K562 (cell line): ENCODE data around the gene NRSN2. TPM values are rescaled to one million over a fixed set of nuclear protein-coding genes. Genes with fewer than 3 reads are reported as not detected.

Experiments used
- ARID2 ChIP-seq: fragments of 450-650 bp; IDR thresholded peaks from 2 replicates; pipeline ENCODE4 v1.6.1; 2017; ENCODE audit warnings: antibody characterized with exemption, mild to moderate bottlenecking
- CAMTA2 ChIP-seq: fragments of 250-450 bp; sonication (Bioruptor Pico); conservative IDR thresholded peaks from 2 replicates; pipeline ENCODE4 v1.5.1; 2022
- CTCFL ChIP-seq: IDR thresholded peaks from 2 replicates; pipeline ENCODE4 v1.6.1; 2011; ENCODE audit warnings: borderline replicate concordance, low read depth, mild to moderate bottlenecking, moderate library complexity, low read length; ENCODE audit not compliant: insufficient read depth, poor library complexity, severe bottlenecking
- DACH1 ChIP-seq: fragments of 450-650 bp; IDR thresholded peaks from 2 replicates; pipeline ENCODE4 v1.6.1; 2018; ENCODE audit not compliant: partially characterized antibody
- ETV5 ChIP-seq: sonication (generic); formaldehyde crosslinking; IDR thresholded peaks from 2 replicates; pipeline ENCODE4 v1.4.0; 2020; ENCODE audit warnings: low read depth, mild to moderate bottlenecking, missing genetic modification reagents
- HDAC1 ChIP-seq, 2 experiments: fragments of 450-650 bp; IDR thresholded peaks; 2 replicates each; pipeline ENCODE4 v1.6.1; 2016 to 2017; ENCODE audit warnings: inconsistent platforms in 1 of 2, mild to moderate bottlenecking in 1 of 2, moderate library complexity in 1 of 2
- HMGXB4 ChIP-seq: sonication (generic); formaldehyde crosslinking; IDR thresholded peaks from 2 replicates; pipeline ENCODE4 v1.8.1; 2023; ENCODE audit warnings: mild to moderate bottlenecking, missing genetic modification reagents
- ID3 ChIP-seq, 2 experiments: fragments of 250-450 bp in 1 of 2; fragments of 450-650 bp in 1 of 2; sonication (Bioruptor Pico) in 1 of 2; IDR thresholded peaks; 2 replicates each; pipeline versions ENCODE4 v1.6.1 to v1.8.0; 2016 to 2021; ENCODE audit warnings: mild to moderate bottlenecking in 2 of 2, moderate library complexity in 2 of 2, missing compliant biosample characterization in 1 of 2, missing genetic modification characterization in 1 of 2
- MAZ ChIP-seq, 2 experiments: fragments of 450-650 bp in 1 of 2; sonication (generic) in 1 of 2; formaldehyde crosslinking; IDR thresholded peaks in 1 of 2; conservative IDR thresholded peaks in 1 of 2; 2 replicates each; pipeline versions ENCODE4 v1.4.0 to v1.5.0; 2020; ENCODE audit warnings: mild to moderate bottlenecking in 1 of 2, missing genetic modification reagents in 1 of 2
- RBM39 ChIP-seq: fragments of 200-400 bp; formaldehyde crosslinking; optimal IDR thresholded peaks from 2 replicates; pipeline ENCODE3; 2018; ENCODE audit warnings: low read depth, low read length
- SMARCA4 ChIP-seq: fragments of 450-650 bp; IDR thresholded peaks from 2 replicates; pipeline ENCODE4 v1.6.1; 2016
- TGIF2 ChIP-seq: sonication (generic); formaldehyde crosslinking; IDR thresholded peaks from 2 replicates; pipeline ENCODE4 v1.8.1; 2022; ENCODE audit warnings: mild to moderate bottlenecking, missing genetic modification reagents, moderate library complexity
- ZBTB1 ChIP-seq: sonication (generic); formaldehyde crosslinking; IDR thresholded peaks from 2 replicates; pipeline ENCODE4 v1.8.1; 2023; ENCODE audit warnings: missing genetic modification reagents, low read depth, mild to moderate bottlenecking, borderline replicate concordance
- ZBTB11 ChIP-seq, 3 experiments: fragments of 200-800 bp in 1 of 3; fragments of 250-450 bp in 1 of 3; fragments of 450-650 bp in 1 of 3; sonication (Bioruptor Pico) in 1 of 3; sonication (Bioruptor generic) in 1 of 3; formaldehyde crosslinking in 1 of 3; IDR thresholded peaks; 2 replicates each; pipeline versions ENCODE4 v1.6.1 to v1.8.0; 2016 to 2022; ENCODE audit warnings: mild to moderate bottlenecking in 2 of 3, missing genetic modification characterization in 2 of 3, missing compliant biosample characterization in 1 of 3, moderate library complexity in 1 of 3
- ZBTB8A ChIP-seq: fragments of 450-650 bp; IDR thresholded peaks from 2 replicates; pipeline ENCODE4 v1.6.1; 2018; ENCODE audit warnings: mild to moderate bottlenecking, moderate library complexity; ENCODE audit not compliant: partially characterized antibody
- ZFP36 ChIP-seq: fragments of 150-350 bp; IDR thresholded peaks from 2 replicates; pipeline ENCODE4 v1.6.1; 2018; ENCODE audit warnings: low read length, low read depth; ENCODE audit not compliant: partially characterized antibody
- ZNF121 ChIP-seq: sonication (generic); formaldehyde crosslinking; conservative IDR thresholded peaks from 2 replicates; pipeline ENCODE4 v1.8.0; 2022; ENCODE audit warnings: missing genetic modification reagents
- ZNF707 ChIP-seq: fragments of 250-450 bp; sonication (Bioruptor Pico); conservative IDR thresholded peaks from 2 replicates; pipeline ENCODE4 v1.8.0; 2022; ENCODE audit warnings: inconsistent platforms, mild to moderate bottlenecking, moderate library complexity
- polyA plus RNA-seq, 8 experiments: library from polyadenylated mRNA; depleted of rRNA in 4 of 8; stranded (reverse) in 5 of 8; unstranded in 3 of 8; fragments of >200 nt; fragmentation: Nextera tagmentation in 2 of 8; fragmentation: Illumina TruSeq in 1 of 8; extraction: Ambion mirVana in 2 of 8; extraction: Trizol in 1 of 8; gene quantifications; 2 replicates each; pipeline versions ENCODE4 v1.2.1 to v1.2.3, GENCODE V29; 2011 to 2014; ENCODE audit warnings: inconsistent platforms in 1 of 8, missing spikeins in 1 of 8
- total RNA-seq, 7 experiments: library from RNA; depleted of rRNA in 6 of 7; stranded (reverse); fragments of >200 nt in 6 of 7; fragmentation: Illumina TruSeq in 2 of 7; extraction: Trizol in 2 of 7; gene quantifications; 2 replicates each; pipeline versions ENCODE4 v1.2.1 to v1.2.3, GENCODE V29; 2011 to 2021; ENCODE audit warnings: low replicate concordance in 1 of 7

NRSN2 gene
- total and polyA plus RNA-seq, 9 of the 15 experiments (the other 6 are each of a cell fraction or from before 2014, with no cell fraction given), result 7.5 to 29.7 (median 11.1) TPM

GRCh38 chr20:347640-348484 lies 951 bp downstream of the NRSN2 start (continued):
- TF ChIP-seq HDAC1 (IDR thresholded peaks at IDR 0.05) (peak in 1 of 2 experiments; percentile 89; a peak in 2 of 4 replicates), ZBTB8A (no peak), SMARCA4 (peak; percentile 77; the same call in 1 of the 2 replicates), MAZ (CRISPR knock-in tag; conservative IDR thresholded peaks at IDR 0.05 in 1 of 2, IDR thresholded peaks at IDR 0.05 in 1 of 2) (peak; percentile 92 to 95), CAMTA2 (CRISPR knock-in tag) (no peak), ARID2 (0 out of 2 replicates have a peak, but pooled peaks have one; percentile 62), RBM39 (no peak), HMGXB4 (no peak), ZNF121 (CRISPR knock-in tag) (no peak), ZFP36 (peak; percentile 47), ZBTB11 (CRISPR knock-in tag; IDR thresholded peaks at IDR 0.05) (peak in 1 of 3 experiments; percentile 77; a peak in 2 of 6 replicates), ZBTB1 (no peak), ID3 (CRISPR knock-in tag; IDR thresholded peaks at IDR 0.05) (no peak), ID3 (tag; IDR thresholded peaks at IDR 0.05) (no peak), CTCFL (no peak), TGIF2 (CRISPR knock-in tag) (no peak), ZNF707 (CRISPR knock-in tag) (no peak), ETV5 (CRISPR knock-in tag) (peak; percentile 63), DACH1 (no peak)
